A549 (cell line): ENCODE results near the gene HLA-G.

Source experiments
- CTCF ChIP-seq: fragments of >200 bp; sonication (Bioruptor Twin); formaldehyde crosslinking; IDR thresholded peaks from 3 replicates; pipeline ENCODE4 v1.5.1; 2016
- FOSL2 ChIP-seq, 2 experiments: fragments of 450-650 bp in 1 of 2; fragments of >200 bp in 1 of 2; sonication (Bioruptor Twin) in 1 of 2; formaldehyde crosslinking; IDR thresholded peaks; 2 replicates each; pipeline versions ENCODE4 v1.5.0 to v1.6.1; 2016 to 2020; ENCODE audit warnings: mild to moderate bottlenecking in 1 of 2, moderate library complexity in 1 of 2
- HDAC2 ChIP-seq: fragments of 200-600 bp; sonication (generic); IDR thresholded peaks from 2 replicates; pipeline ENCODE4 v1.6.1; 2016
- JUN ChIP-seq, 2 experiments: fragments of >200 bp; sonication (Bioruptor Twin); formaldehyde crosslinking; IDR thresholded peaks; 2 replicates in 1 of 2; 3 replicates in 1 of 2; pipeline ENCODE4 v1.6.1; 2016 to 2017
- MAX ChIP-seq: IDR thresholded peaks from 2 replicates; pipeline ENCODE4 v1.6.1; 2012

- TF ChIP-seq CTCF (no peak), HDAC2 (no peak), MAX (no peak), FOSL2 (IDR thresholded peaks at IDR 0.05) (no peak), FOSL2 (CRISPR knock-in tag; IDR thresholded peaks at IDR 0.05) (no peak), JUN (IDR thresholded peaks at IDR 0.05) (no peak)
Observed at GRCh38 chr6:29790626-29791025, 37.0 kb upstream of the HLA-G start.
